Cerebellar nuclear complex (tissue), 1 donor: ENCODE results near the gene AK9.
A peak's percentile ranks its signal among the peaks of the same experiment; 100 is the strongest.

Experiments used
- DNase-seq, 2 experiments: peaks; one replicate each; lab custom pipeline; 2025; lab: John Stamatoyannopoulos, UW

The AK9 gene

DNA sequence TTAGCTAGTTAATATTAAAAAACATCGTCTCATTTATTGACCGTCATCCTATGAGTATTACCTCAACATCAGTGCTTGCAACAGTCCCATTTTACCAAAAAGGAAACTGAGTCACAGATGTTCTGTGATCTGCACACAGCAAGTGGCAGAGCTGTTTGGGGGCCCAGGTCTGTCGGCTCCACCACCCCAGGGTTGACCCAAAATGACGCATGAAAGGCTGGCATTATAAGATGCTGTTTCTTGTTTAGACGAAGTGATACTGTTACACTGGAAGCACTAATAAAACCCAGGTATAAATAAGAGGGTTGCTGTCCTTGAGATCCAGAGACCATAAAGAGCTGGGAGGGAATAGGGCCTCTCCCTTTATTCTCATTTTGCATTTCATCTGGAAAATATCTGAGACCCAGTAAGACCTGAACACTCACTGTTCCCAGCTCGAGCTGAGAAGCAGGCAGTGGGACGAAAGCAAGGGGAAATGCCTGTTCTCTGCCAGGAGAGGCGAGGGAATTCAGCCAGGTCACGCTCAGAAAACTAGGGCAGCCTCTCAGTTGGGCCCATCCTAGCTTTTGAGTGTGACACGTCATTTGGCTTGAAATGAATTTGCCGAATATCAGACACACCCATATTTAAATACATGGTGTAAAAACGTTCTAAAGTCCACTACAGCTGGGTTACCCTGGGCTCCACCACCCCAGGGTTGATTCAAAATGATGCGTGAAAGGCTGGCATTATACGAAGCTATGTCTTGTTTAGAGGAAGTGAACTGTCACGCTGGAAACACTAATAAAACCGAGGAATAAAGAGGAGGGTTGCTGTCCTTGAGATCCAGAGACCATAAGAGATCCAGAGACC is 234.1 kb downstream of the AK9 start:
- DNase-seq, result peak; percentile 21 to 54

DNA sequence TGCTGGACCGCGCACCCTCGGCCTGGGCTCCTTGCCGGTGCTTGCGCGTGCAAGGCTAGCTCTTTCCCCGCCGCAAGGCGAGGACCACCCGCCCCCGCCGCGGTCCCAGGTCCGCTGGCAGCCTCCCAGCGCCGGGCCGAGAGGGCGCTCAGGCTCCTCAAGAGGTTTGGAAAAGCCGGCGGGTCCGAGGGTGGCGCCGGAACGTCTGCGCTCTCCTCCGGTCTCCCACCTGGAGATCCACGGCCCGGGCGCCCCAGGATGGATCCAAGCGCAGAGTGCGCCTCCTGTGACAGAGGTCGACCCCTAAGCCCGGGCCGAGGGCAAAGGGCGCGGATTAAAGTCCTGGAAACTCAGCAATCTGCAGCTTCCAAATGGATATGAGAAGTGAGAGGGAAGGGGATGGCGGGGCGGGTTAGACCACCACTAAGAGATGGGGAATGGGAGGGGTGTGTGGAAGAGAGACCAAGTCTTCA is 234.9 kb downstream of the AK9 start:
- no peak for DNase-seq

DNA sequence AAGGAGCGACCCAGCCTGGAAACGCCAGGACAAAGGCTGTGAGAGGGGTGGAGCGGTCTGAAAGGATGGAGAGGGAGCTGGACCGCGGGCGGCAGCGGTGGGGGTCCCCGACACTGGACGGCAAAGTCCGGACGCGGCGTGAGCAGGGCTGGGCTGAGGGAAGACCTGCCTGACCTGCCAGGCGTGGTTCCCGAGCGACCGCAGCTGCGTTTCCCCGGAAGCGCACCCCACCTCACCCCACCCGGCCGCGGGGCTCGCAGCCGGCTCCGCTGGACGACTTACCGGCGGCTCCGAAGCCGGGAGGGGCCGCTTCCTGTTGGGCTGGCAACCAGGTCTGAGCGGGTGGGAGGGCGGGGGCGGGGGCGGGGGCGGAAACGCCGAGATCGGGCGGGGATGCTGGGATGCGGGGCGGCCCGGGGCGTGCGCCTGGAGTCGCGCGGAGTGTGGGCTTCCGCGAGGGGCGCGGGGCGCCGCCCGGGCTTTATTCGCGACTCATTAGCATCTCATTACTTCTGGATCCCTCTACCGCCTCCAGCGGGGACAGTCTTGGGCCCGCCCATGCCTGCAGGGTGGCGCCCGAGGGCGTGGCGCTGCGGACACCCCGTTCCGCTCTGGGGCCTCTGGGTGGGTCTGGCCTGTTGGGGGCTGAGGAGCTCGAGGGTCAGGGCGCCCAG is 235.4 kb downstream of the AK9 start, which contains the start of gene MICAL1:
Gene MICAL1, minus strand, starts transcription at position 336 of the 674 bp plus-strand sequence. CDS start 1,576 bp downstream, outside the sequence.
- no peak for DNase-seq

DNA sequence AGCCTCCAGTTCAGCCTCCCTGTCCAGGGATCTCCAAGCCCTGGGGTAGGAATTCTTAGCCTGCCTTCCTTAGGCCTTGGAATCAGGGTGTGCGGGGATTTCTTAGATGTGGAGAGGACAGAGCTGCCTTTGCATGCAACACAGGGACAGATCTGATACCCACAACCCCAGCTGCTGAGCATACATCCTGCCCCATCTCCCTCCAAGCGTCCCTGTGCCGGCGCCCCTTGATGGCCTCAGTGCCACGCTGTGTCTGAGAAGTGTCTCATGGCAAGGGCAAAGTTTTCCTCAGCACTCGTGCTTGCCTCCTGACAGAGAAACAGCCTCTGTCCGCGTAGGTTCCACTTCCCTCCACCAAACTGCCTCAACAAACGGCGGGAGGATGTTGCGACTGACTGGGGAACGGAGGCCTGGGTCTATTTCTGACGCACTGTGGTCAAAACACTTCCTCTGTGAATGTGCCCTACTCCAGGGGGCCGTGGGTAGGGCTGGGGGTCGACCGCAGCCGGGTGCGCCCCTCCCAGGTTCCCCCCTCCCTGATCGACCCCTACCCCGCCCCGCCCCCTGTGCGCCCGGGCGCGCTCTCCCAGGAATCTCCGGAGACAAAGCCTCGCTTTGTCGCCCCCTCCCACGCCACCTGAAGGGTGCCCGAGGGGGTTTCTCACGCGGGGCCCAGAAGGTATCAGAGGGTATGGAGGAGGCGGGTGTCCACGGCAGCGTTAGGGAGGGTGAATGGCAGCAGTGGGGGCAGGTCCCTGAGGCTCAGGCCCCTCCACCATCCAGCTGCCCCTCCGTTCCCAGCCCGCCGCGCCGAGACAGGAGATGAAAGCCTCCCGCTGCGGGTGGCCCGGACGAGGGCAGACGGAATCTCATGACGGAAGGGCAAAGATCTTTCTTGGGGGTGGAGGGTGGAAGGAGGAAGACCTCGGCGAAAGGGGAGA is 236.2 kb downstream of the AK9 start:
- no peak for DNase-seq

DNA sequence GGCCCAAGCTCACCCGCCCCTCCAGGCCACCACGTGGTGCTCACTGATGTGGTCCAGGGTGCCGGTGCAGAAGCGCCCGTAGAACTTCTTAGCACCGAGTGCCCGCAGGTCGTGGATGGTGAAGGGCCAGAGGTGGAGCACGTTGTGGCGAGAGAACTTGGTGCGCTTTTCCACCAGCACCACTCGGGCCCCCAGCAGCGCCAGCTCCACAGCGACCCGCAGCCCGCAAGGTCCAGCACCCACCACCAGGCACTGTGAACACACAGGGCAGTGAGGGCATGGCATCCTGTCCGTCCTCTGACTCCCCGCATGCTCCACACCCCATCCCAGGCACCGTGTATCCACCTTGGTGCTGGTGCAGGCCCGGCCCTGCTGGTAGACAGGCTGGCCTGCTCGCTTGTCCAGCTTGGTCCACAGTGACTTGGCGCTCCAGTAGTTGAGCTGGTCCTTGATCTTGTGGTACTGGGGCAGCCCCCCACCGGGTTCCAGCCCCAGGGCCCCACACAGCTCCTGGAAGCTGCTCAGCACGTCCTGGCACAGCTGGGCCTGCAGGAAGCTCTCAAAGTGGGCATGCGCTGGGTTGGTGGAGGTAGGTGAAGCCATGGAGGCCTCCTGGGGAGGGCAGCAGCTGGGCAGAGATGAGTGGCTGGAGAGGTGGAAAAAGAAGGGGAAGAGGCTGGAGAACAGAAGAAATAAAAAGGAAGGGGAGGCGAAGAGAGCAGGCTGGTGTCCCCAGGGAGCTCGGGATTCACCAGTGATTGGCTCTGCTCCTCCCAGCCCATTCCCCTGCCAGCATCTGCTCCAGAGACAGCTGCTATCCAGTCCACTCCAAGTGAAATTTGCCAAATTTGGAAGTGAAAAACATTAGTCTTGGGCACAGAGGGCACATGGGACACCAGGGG is 237.2 kb downstream of the AK9 start:
- no peak for DNase-seq

DNA sequence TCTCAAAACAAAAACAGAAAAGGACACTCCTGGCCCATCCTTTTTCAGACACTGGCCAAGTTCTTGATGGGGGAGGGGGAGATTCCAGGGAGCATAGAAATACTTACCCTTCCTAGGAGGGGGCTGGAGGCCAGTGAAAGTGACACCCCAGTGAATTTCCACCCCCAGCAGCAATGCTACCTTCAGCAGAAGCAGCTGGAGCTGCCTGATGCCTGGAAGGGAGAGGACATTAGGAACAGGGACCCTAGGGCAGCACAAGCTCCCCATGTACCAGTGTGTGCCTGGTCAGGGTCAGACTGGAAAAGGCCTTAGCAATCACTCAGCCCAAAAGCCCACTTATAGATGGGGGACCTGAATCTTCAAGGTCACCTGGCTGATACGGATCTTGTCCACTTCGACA is 237.8 kb downstream of the AK9 start:
- DNase-seq, result no peak

DNA sequence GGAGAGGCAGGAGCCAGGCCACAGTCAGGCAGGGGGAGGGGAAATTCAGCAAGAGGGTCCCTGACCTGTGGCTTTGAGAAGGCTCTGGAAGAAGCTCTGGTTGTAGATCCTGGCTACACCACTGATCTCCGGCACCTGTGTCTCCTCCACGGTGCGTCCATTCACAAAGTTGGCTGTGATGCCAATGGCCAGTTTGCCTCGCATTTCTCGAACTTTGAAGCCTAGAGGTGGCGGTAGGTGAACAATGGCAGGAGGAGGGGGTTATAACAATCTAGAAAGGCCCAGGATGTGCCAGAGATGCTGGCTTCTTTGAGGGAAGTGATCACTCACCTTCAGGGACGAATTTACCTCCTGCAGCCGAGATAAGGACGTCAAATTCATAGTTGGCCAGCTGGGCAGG is 238.8 kb downstream of the AK9 start:
- DNase-seq, result no peak

DNA sequence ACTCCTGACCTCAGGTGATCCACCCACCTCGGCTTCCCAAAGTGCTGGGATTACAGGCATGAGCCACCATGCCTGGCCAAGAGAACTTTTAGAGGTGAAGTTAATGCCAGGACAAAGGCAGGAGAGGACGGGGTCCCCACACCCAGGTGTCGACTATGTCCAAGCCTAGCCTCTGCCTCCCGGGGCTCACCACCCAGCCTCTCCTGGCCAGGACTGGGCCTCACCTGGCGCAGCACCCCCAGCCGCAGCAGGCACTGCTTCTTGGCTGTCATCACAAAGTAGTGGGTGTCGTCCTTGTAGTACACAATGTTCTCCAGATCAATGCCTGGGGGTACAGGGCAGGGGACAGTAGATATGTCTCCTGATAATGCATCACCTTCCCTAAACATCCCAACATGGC is 239.6 kb downstream of the AK9 start:
- no peak for DNase-seq

DNA sequence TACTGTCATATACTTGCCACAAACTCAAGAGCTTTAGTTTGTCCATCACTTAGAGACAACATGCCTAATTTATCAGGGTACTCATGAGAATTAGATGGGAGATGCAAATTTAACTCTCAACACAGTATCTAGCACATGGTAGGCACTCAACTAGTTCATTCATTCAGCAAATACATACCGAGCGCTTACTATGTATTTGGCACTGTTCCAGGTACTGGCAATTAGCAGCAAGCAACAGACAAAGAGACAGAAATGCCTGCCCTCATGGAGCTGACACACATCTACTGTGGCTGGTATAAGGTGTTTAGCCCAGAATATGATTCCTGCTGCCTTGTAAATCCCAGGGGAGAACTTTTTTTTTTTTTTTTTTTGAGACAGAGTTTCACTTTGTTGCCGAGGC is 240.2 kb downstream of the AK9 start:
- no peak for DNase-seq

DNA sequence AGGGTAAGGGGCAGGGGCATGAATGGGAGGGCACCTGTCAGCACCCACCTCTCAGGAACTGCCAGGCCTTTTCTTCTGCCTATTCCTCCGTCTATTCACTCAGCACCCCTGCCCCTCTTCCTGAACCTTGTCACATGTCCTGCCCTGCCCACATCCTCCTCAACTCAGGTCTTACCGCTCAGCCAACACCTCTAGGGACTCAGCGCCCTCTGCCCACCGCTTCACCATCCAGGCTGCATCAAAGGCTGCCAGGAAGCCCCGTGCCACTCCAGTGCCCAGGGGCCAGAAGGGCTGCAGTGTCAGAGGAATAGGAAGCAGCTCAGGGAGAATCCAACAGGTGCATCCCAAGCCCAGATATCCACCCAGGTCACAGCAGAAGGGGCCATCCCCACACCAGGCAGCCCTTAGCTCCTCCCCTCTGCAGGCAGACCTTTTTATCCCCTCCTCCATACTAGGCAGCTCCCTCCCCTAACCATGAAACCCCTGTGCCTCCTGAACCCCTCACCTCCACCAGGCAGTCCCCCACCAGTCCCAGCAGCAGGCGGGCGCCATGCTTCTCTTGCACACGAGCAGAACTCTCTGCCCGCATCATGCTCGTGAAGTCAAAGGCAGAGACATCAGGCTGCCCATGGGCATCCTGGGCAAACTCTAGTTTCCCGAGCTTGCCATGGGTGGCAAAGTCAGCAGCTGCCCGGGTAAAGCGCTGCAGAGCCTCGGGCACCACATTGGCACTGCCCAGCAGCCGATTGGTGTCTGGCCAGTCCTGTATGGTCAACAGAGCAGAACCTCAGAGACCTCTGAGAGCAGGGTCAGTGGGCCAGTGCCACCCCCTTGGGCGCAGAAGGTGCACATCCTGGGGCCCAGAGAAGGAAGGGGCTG is 241.0 kb downstream of the AK9 start:
- DNase-seq, result no peak

DNA sequence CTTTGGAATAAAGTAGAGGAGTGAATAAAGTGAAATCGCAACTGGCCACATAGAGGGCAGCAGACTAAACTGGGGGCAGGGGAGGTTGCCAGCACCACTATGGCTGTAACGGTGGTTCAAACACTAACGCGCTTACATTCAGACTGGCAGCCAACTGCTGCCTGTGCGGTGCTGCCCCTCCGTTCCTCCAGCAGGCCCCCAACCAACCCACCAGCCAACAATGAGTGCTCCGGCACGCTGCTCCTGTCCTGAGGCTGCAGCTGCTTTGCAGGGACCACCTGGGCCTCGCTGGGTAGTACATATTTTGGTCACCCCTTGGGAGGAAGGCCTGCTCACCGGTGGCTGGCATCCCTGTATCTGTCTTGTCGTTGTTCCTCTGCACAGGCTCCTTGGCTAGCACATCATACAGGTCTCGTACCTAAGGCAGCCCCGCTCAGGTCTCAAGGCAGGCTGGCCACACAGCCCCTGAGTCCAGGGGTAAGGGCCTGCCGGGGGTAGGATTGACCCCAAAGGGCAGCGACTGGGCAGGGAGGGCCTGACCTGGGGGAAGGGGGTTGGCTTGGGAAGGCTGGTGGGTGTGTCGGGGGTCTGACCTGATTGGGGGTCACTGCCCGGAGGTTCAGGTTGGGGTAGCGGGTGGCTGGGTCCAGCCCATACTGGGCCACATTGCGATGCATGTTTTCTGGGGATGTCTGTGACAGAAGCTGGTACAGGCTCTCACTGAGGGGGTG is 241.8 kb downstream of the AK9 start:
- DNase-seq, result no peak

DNA sequence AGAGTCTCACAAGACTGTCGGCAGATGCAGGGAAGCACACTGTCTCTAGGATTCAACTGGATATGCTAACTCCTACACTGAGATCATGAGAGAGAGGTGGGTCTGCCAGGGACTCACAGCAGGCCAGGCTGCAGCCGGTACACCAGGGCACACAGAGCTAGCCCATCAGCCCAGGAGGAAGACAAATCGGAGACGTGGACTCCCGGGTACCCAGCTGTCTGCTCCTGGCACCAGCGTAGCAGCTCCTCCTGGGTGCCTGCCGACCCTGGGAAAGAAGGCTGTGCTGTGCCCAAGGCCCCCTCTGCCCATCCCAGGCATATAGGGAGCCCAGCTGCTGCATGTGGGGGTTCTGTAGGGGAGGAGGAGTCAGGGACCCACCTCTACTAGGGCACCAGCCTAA is 242.4 kb downstream of the AK9 start:
- no peak for DNase-seq

DNA sequence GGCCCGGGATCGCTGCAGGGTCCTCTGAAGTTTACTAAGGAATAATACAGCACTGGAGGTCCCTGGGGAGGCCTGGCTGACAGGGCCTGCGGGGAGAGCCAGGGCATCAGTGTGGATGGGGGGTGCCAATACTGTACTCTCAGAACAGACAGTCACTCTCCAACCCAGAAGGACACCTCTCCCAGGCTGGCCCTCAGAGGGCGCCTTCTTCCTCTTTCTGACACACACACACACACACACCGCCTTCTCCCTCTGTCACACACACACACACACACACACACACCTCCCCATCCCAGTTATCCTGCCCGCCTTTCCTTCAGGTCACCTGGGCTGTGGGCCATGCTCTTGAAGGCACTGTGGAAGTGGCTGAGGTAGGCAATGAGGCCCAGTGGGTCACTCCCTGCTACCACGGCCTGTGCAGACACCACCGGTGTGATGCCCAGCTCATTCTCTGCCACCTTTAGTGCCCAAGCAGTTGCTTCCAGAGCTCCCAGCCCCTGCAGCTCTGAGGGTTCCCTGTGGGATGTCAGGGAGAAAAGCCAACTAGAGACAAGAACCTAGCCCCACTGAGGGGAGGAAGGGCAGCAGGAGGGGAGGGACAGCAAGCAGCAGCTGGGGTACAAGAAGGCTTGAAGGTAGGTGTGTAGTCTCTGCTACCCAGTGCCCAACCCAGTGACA is 243.0 kb downstream of the AK9 start:
- no peak for DNase-seq

DNA sequence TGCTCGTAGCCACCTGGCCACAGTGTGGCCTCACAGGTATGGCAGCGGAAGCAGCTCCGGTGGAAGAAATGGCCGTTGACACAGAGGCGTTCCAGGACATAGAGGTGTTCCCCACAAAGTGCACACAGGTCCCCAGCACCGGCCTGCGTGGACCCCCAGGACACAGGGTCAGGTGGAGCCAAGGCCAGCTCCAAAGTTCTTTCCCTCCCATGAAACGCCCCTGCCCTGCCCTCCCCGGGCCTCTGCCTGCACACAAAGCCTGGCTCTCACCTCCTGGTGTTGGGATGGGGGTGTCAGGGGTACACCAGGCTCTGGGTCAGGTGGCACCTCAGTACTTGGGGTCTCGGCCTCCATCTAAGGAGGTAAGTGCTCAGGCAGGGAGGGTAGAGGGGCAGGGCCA is 243.9 kb downstream of the AK9 start:
- no peak for DNase-seq

DNA sequence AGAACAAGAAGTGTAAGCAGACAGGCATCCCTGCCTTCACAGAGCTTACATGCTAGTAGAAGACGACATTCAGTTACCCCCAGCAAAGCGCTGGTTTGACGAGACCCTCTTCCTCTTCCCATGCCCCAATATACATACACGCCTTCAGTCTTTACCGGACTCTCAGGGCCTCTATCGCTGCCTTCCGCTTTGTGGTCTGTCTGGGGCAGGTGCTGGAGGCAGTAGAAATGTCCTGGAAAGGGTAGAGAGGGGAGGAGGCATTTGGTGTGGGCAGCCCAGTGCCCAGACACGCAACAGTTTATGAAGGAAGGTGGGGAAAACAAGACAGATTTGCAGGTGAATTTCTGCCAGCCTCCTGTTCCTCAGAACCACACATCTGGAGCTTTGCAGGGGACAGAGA is 244.5 kb downstream of the AK9 start:
- no peak for DNase-seq

DNA sequence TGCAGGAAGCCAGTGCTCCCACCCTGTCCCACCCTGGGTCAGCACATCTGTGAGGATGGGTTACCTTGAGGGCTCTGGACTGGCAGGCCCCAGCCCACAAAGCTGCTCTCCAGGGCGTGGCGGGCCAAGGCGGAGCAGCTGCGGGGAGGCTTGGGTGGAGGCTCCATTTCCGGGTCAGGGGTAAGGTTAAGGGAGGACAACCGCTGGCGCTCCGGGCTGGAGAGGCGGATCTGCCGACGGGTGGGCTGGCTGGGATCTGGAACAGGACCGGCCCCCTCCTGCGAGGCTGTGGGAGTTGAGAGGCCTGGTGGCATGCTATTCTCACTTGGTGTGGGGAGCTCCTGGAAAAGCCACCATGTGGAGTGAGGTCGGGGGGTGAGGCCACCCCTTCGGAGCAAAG is 244.9 kb downstream of the AK9 start:
- no peak for DNase-seq

DNA sequence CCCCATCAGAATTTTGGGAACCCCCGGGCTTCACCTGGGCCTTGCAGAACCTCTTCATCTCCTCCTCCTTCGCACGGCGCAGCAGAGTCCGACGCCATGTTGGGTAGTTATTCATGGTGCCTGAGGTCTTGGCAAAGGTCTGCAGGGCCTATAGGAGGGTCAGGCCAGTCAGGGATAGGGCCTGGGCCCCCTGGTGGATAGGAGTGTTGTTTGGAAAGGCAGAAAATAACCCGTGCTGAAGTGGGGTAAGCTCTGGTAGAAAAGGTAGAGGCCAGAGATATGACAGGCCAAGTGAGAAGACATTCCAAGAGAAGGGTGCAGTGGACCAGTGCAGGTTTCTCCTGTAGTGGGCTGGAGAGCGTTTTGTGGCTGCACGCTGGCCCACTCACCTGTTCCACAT is 245.6 kb downstream of the AK9 start:
- DNase-seq, result no peak

DNA sequence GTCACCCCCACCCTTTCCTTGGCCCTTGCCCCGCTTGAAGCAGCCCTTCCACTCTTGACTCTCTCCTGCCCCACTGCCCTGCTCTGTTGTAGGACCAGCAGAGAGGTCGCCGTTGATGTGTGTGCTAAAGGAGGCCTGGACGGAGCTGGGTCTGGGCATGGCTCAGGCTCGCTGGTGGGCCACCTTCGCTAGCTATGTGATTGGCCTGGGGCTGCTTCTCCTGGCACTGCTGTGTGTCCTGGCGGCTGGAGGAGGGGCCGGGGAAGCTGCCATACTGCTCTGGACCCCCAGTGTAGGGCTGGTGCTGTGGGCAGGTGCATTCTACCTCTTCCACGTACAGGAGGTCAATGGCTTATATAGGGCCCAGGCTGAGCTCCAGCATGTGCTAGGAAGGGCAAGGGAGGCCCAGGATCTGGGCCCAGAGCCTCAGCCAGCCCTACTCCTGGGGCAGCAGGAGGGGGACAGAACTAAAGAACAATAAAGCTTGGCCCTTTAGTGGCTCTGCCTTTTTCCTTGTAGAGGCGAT is 247.5 kb downstream of the AK9 start:
- DNase-seq, result no peak
